HFFc6 (cell line): ENCODE data around the gene FABP6. TPM values are rescaled to one million over a fixed set of nuclear protein-coding genes. Genes with fewer than 3 reads are reported as not detected.

ENCODE experiments used
- DNase-seq: peaks from one replicate; pipeline ENCODE4 v3.0.0-alpha.2; 2018
- H3K27ac Mint-ChIP-seq: 2 replicates; pipeline ENCODE4 v1.8.0; 2020; ENCODE audit warnings: mild to moderate bottlenecking, mixed read lengths
- H3K27me3 Mint-ChIP-seq: 2 replicates; pipeline ENCODE4 v1.8.0; 2021; ENCODE audit warnings: mild to moderate bottlenecking, moderate library complexity, mixed read lengths; ENCODE audit not compliant: insufficient read depth
- H3K36me3 Mint-ChIP-seq: 2 replicates; pipeline ENCODE4 v1.8.0; 2021; ENCODE audit warnings: low read depth, mixed read lengths
- H3K4me1 Mint-ChIP-seq: 2 replicates; pipeline ENCODE4 v1.8.0; 2020; ENCODE audit warnings: low read depth, mixed read lengths
- H3K4me3 Mint-ChIP-seq: 2 replicates; pipeline ENCODE4 v1.8.0; 2020; ENCODE audit warnings: mild to moderate bottlenecking, moderate library complexity, mixed read lengths
- H3K9me3 Mint-ChIP-seq: 2 replicates; pipeline ENCODE4 v1.8.0; 2020; ENCODE audit warnings: mild to moderate bottlenecking, mixed read lengths
- total RNA-seq, 6 experiments: library from RNA; stranded (reverse); fragmentation: NEBNext Ultra II Directional; extraction: Animal tissue kit (Norgen Biotek cat#: 25700); gene quantifications; 2 replicates in 1 of 6; 3 replicates in 5 of 6; pipeline ENCODE4 v1.2.3, GENCODE V29; 2021
- TF ChIP-seq, protein P1 (sequence below): fragments of 200-600 bp; sonication (generic); IDR thresholded peaks from 2 replicates; pipeline ENCODE4 v1.5.0; 2021; ENCODE audit warnings: antibody characterized with exemption, mild to moderate bottlenecking

The FABP6 gene
- total RNA-seq, 6 experiments from 2014 or later, result not detected

DNA sequence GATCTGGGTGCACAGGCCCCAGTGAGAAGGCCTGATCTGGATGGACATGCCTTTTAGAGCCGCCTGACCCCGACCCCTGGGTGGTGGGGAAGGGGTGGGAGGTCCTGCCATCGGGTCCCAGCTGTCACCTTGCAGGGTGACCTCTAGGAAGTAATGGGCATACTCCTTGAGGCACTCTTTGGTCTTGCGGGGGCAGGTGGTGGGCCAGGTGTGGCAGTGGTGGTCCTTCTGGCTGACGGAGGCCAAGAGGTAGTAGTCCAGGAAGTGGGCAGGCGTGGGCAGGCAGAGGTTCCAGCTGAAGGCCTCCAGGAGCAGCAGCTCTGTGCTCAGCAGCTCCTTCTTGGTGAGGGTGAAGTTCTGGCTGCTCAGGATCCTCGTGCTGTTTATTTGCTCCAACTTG, 30.0 kb downstream of the FABP6 start:
- no peak for DNase-seq
- Mint-ChIP-seq H3K4me1 (peaks cover 14% of the 10 kb centered on the region), H3K27me3 (peaks cover 13% of the 10 kb centered on the region), H3K4me3 (no peak overlapping the region), H3K36me3 (no peaks in the 10 kb centered on the region), H3K27ac (no peak overlapping the region), H3K9me3 (no peaks in the 10 kb centered on the region)
- TF ChIP-seq, protein P1, sequence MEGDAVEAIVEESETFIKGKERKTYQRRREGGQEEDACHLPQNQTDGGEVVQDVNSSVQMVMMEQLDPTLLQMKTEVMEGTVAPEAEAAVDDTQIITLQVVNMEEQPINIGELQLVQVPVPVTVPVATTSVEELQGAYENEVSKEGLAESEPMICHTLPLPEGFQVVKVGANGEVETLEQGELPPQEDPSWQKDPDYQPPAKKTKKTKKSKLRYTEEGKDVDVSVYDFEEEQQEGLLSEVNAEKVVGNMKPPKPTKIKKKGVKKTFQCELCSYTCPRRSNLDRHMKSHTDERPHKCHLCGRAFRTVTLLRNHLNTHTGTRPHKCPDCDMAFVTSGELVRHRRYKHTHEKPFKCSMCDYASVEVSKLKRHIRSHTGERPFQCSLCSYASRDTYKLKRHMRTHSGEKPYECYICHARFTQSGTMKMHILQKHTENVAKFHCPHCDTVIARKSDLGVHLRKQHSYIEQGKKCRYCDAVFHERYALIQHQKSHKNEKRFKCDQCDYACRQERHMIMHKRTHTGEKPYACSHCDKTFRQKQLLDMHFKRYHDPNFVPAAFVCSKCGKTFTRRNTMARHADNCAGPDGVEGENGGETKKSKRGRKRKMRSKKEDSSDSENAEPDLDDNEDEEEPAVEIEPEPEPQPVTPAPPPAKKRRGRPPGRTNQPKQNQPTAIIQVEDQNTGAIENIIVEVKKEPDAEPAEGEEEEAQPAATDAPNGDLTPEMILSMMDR, result no peak

- Mint-ChIP-seq H3K27ac (no peak overlapping the region), H3K27me3 (peaks cover 13% of the 10 kb centered on the region), H3K9me3 (no peaks in the 10 kb centered on the region), H3K4me3 (no peak overlapping the region), H3K4me1 (peaks cover 14% of the 10 kb centered on the region), H3K36me3 (no peaks in the 10 kb centered on the region)
- TF ChIP-seq, protein P1, result no peak
- DNase-seq, result no peak
These were observed 30.9 kb downstream of the FABP6 start for GRCh38 chr5:160260006-160260775.

DNA sequence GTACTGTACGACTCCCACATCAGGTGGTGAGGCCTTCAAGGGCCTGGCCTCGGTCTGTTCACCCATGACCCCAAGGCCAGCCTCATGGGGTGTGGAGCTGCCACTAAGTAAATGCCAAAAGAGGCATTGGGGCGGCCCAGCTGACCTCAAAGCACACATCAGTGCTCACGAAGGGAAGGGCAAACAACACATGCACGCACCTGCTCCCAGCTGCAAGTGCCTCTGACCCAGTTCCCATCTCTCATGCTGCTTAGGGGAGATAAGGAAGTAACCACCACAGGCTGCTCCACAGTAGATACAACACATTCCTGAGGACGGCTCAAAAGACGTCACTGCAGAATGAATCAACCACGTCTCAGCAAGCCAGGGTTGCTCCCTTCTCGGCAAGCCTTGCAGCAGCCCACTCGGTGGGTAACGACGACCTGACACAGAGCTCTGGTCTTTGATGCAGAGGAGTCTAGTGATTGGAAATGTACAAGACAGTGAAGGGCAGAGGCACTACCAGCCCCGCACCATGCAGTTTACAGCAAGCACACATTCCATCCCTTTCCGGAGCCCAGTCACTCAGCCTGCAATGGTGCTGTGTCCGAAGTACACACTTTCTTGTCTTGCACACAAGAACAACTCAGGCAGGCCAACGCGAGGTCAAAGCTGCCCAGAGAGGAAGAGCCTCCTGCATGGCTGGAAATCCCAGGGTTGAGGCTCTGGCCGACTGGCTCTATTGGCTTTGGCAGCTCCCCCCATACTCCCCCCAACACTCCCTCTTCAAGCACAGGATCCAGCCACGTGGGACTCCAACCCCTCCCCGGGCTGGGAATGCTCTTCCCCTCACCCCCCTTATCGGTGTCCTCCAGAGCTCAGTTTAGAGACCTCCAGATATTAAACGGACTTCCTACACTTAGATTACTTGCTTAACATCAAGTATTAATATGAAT, 31.8 kb downstream of the FABP6 start:
- Mint-ChIP-seq H3K9me3 (no peaks in the 10 kb centered on the region), H3K4me1 (peaks cover 14% of the 10 kb centered on the region), H3K27me3 (peaks cover 14% of the 10 kb centered on the region), H3K36me3 (no peaks in the 10 kb centered on the region), H3K27ac (no peak overlapping the region), H3K4me3 (no peak overlapping the region)
- TF ChIP-seq, protein P1, result no peak
- DNase-seq, result no peak

DNA sequence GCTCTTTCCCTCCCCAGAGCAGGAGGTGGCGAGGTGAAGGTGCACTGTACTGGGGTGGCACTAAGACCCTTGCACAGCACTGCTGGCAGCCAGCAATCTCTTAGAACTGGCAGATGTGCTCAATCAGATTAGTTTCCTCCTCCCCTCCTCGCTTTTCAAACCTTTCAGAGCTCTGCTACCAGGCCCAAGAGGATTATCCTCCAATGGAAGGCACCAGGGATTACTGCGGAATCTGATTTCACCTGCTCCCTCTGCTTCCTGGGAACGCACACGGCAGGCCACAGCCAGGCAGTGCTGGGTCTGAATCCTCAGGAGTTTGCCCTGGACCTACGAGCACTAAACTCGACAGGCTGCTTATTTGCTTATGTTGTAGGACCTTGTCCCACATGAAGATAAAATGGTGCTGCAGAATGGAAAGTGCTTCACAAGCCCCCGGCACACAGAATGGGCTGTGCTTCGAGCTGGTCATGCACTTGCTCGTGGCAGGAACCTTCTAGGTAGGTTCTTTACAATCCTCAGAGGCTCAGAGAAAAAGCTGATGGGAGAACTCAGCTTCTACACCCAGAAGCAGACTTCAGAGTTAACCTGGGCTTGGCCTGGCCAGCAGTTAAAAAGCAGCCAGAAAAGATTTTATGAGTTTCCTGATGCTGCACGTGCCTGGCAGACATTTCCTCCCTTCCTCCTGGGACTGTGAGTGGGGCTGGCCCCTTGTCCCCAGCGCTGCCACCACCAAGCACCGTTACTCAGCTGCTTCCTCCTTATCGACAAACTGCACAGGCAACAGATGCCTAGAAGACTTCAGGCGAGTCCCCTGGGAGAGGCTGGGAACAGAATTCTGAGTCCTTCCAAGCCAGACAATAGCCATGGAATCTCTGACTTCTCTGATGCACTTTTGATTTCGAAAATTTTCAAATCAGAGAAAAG, 33.1 kb downstream of the FABP6 start:
- TF ChIP-seq, protein P1, result no peak

GRCh38 chr5:160263326-160263855, 34.1 kb downstream of the FABP6 start:
- TF ChIP-seq, protein P1, result no peak
- peak overlapping the region; percentile 56; the same call in 1 of the 2 replicates for H3K4me3 Mint-ChIP-seq
- no peaks in the 10 kb centered on the region for H3K36me3 Mint-ChIP-seq
- peaks cover 16% of the 10 kb centered on the region for H3K27me3 Mint-ChIP-seq
- peaks cover 14% of the 10 kb centered on the region for H3K4me1 Mint-ChIP-seq
- DNase-seq, result no peak
- no peak overlapping the region for H3K27ac Mint-ChIP-seq
- H3K9me3 Mint-ChIP-seq, result no peaks in the 10 kb centered on the region

More for the DNA sequence above, 33.1 kb downstream of the FABP6 start:
- Mint-ChIP-seq H3K27ac (no peak overlapping the region), H3K27me3 (peaks cover 16% of the 10 kb centered on the region), H3K4me3 (peak overlapping the region; percentile 56; the same call in 1 of the 2 replicates), H3K4me1 (peaks cover 14% of the 10 kb centered on the region), H3K9me3 (no peaks in the 10 kb centered on the region), H3K36me3 (no peaks in the 10 kb centered on the region)
- no peak for DNase-seq
